K562 (cell line): Measurements from ENCODE around the gene RGS3. TPM values are rescaled to one million over a fixed set of nuclear protein-coding genes. Genes with fewer than 3 reads are reported as not detected.

Experiments used
- CBX3 ChIP-seq, 2 experiments: IDR thresholded peaks; 1 replicate in 1 of 2; 2 replicates in 1 of 2; pipeline ENCODE4 v1.6.1; 2012; ENCODE audit warnings: inconsistent platforms in 2 of 2, low read length in 2 of 2, borderline replicate concordance in 1 of 2, control low read depth in 1 of 2
- DEAF1 ChIP-seq: fragments of 450-650 bp; formaldehyde crosslinking; IDR thresholded peaks from 2 replicates; pipeline ENCODE4 v1.4.0; 2020; ENCODE audit warnings: mild to moderate bottlenecking, moderate library complexity
- GTF3C2 ChIP-seq: IDR thresholded peaks from 3 replicates; pipeline ENCODE4 v1.6.1; 2011; ENCODE audit warnings: borderline replicate concordance, mild to moderate bottlenecking, moderate library complexity; ENCODE audit not compliant: insufficient read length; ENCODE audit errors: extremely low read depth
- MBD1 ChIP-seq: fragments of 250-450 bp; sonication (Bioruptor Pico); IDR thresholded peaks from 2 replicates; pipeline ENCODE4 v1.8.0; 2022; ENCODE audit warnings: inconsistent platforms
- RAD51 ChIP-seq: fragments of 450-650 bp; IDR thresholded peaks from 2 replicates; pipeline ENCODE4 v1.7.1; 2016; ENCODE audit warnings: low read depth, mild to moderate bottlenecking, borderline replicate concordance
- TEAD1 ChIP-seq, 2 experiments: fragments of 450-650 bp in 1 of 2; sonication (generic) in 1 of 2; formaldehyde crosslinking; IDR thresholded peaks; 2 replicates each; pipeline versions ENCODE4 v1.4.0 to v1.8.0; 2020 to 2022; ENCODE audit warnings: mild to moderate bottlenecking in 2 of 2, missing genetic modification reagents in 1 of 2
- U2AF1 ChIP-seq: fragments of 200-400 bp; formaldehyde crosslinking; optimal IDR thresholded peaks from 2 replicates; pipeline ENCODE3; 2017; ENCODE audit warnings: mild to moderate bottlenecking, low read depth, low read length, moderate library complexity
- polyA plus RNA-seq, 8 experiments: library from polyadenylated mRNA; depleted of rRNA in 4 of 8; stranded (reverse) in 5 of 8; unstranded in 3 of 8; fragments of >200 nt; fragmentation: Nextera tagmentation in 2 of 8; fragmentation: Illumina TruSeq in 1 of 8; extraction: Ambion mirVana in 2 of 8; extraction: Trizol in 1 of 8; gene quantifications; 2 replicates each; pipeline versions ENCODE4 v1.2.1 to v1.2.3, GENCODE V29; 2011 to 2014; ENCODE audit warnings: inconsistent platforms in 1 of 8, missing spikeins in 1 of 8
- total RNA-seq, 7 experiments: library from RNA; depleted of rRNA in 6 of 7; stranded (reverse); fragments of >200 nt in 6 of 7; fragmentation: Illumina TruSeq in 2 of 7; extraction: Trizol in 2 of 7; gene quantifications; 2 replicates each; pipeline versions ENCODE4 v1.2.1 to v1.2.3, GENCODE V29; 2011 to 2021; ENCODE audit warnings: low replicate concordance in 1 of 7

The RGS3 gene
- total and polyA plus RNA-seq, 9 of the 15 experiments (the other 6 are each of a cell fraction or from before 2014, with no cell fraction given) = 0.08 to 2.9 (median 0.95) TPM

GRCh38 chr9:113446323-113446740 is 17.2 kb upstream of the RGS3 start (continued):
- no peak for TF ChIP-seq MBD1 (CRISPR knock-in tag)
- no peak for TF ChIP-seq RAD51
- TF ChIP-seq GTF3C2 = no peak
- TF ChIP-seq DEAF1 (CRISPR knock-in tag) = peak; percentile 95
- TF ChIP-seq CBX3 (IDR thresholded peaks at IDR 0.05; ENCODE audit: borderline replicate concordance in 1 of 2, low read length in 2 of 2) = no peak
- TF ChIP-seq U2AF1 = no peak
- 0 out of 4 replicates have a peak, but pooled peaks of 1 of the 2 experiments have one; percentile 14 for TF ChIP-seq TEAD1 (CRISPR knock-in tag; IDR thresholded peaks at IDR 0.05)
- TF ChIP-seq, all 486 proteins: peak for 6
